Loucy (cell line): ENCODE results near the gene GPR55.

ENCODE experiments used
- H2AFZ ChIP-seq: fragments of 200-600 bp; sonication (generic); 2 replicates; pipeline ENCODE4 v1.6.0; 2016; ENCODE audit warnings: antibody characterized with exemption, mild to moderate bottlenecking, low read length, moderate library complexity
- H3F3A ChIP-seq: fragments of 200-600 bp; 2 replicates; pipeline ENCODE4 v1.6.0; 2016; ENCODE audit warnings: antibody characterized with exemption, low read depth, mild to moderate bottlenecking
- H3K27me3 ChIP-seq: fragments of 200-600 bp; sonication (generic); 2 replicates; pipeline ENCODE4 v1.6.1; 2014; ENCODE audit warnings: low read length, mild to moderate bottlenecking; ENCODE audit not compliant: insufficient read depth, poor library complexity, severe bottlenecking
- H3K36me3 ChIP-seq: fragments of 200-600 bp; sonication (generic); 2 replicates; pipeline ENCODE4 v1.6.1; 2016; ENCODE audit warnings: low read length; ENCODE audit not compliant: insufficient read depth
- H3K4me1 ChIP-seq: fragments of 200-600 bp; sonication (generic); 2 replicates; pipeline ENCODE4 v1.5.1; 2014; ENCODE audit warnings: low read length, mild to moderate bottlenecking; ENCODE audit not compliant: insufficient read depth, poor library complexity, severe bottlenecking
- H3K4me2 ChIP-seq: fragments of 200-600 bp; sonication (generic); 2 replicates; pipeline ENCODE4 v1.6.0; 2014; ENCODE audit warnings: antibody characterized with exemption, low read length, low read depth, mild to moderate bottlenecking; ENCODE audit not compliant: poor library complexity, severe bottlenecking
- H3K4me3 ChIP-seq: fragments of 200-600 bp; sonication (generic); 2 replicates; pipeline ENCODE4 v1.5.1; 2014; ENCODE audit warnings: low read length, mild to moderate bottlenecking, mixed read lengths; ENCODE audit not compliant: poor library complexity, severe bottlenecking
- H3K79me2 ChIP-seq: fragments of 200-600 bp; sonication (generic); 2 replicates; pipeline ENCODE4 v1.6.1; 2014; ENCODE audit warnings: low read length; ENCODE audit not compliant: insufficient read depth
- H3K9ac ChIP-seq: fragments of 200-600 bp; sonication (generic); 2 replicates; pipeline ENCODE4 v1.6.0; 2014; ENCODE audit warnings: mild to moderate bottlenecking, low read depth, low read length, moderate library complexity; ENCODE audit not compliant: poor library complexity, severe bottlenecking
- H3K9me2 ChIP-seq: fragments of 200-600 bp; sonication (generic); replicated peaks from 2 replicates; pipeline ENCODE4 v1.6.1; 2016; ENCODE audit warnings: low read depth, low read length, mixed read lengths
- H3K9me3 ChIP-seq: fragments of 200-600 bp; sonication (generic); 2 replicates; pipeline ENCODE4 v1.6.1; 2014; ENCODE audit warnings: mild to moderate bottlenecking, antibody characterized with exemption, low read length, low read depth; ENCODE audit not compliant: insufficient read depth
- H4K20me1 ChIP-seq: fragments of 200-600 bp; sonication (generic); 2 replicates; pipeline ENCODE4 v1.6.0; 2014; ENCODE audit warnings: antibody characterized with exemption, low read length, mild to moderate bottlenecking; ENCODE audit not compliant: insufficient read depth, poor library complexity, severe bottlenecking
- EZH2phosphoT487 ChIP-seq: fragments of 200-600 bp; IDR thresholded peaks from 2 replicates; pipeline ENCODE4 v1.6.1; 2018; ENCODE audit warnings: antibody characterized with exemption, mild to moderate bottlenecking, moderate library complexity, borderline replicate concordance
- TF ChIP-seq, protein P1 (sequence below): fragments of 200-600 bp; sonication (generic); conservative IDR thresholded peaks from 2 replicates; pipeline ENCODE4 v1.5.1; 2014; ENCODE audit warnings: mild to moderate bottlenecking, antibody characterized with exemption, low read length

Gene GPR55

DNA sequence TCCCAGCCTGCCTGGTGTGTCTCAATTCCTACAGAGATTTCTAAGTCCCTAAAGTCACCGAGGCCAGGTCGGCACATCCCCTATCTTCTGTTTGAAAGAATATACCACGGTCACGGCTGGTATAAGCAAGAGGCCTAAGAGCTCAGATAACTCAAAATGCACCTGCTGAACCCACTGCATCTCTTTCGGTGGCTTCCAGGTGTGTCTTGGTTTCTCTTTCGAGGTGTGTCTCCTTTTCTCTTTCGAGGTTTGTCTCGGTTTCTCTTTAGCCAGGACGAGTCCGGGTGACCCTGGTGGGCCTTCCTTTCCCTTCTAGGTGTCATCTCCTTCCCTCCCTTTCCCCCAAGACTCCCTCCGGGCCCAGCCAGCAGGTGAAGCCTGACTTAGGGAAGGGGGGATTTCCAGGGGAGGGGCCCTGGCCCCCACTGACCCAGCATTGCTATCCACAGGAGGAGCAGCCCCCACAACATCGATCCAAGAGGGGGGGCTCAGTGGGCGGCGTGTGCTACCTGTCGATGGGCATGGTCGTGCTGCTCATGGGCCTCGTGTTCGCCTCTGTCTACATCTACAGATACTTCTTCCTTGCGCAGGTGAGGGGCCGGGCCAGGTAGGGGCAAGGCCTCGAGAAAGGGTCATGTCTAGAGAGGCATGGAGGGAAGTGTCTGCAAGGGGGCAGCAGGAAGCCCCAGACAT is 51.9 kb downstream of the GPR55 start:
- H3K9ac ChIP-seq, result no peak overlapping the region
- H3K4me1 ChIP-seq, result peaks cover 35% of the 10 kb centered on the region
- no peak overlapping the region for H3K4me3 ChIP-seq
- no peak overlapping the region for H2AFZ ChIP-seq
- H3K4me2 ChIP-seq, result no peak overlapping the region
- H3K9me3 ChIP-seq, result no peaks in the 10 kb centered on the region
- H3K27me3 ChIP-seq, result no peaks in the 10 kb centered on the region
- H3F3A ChIP-seq, result no peaks in the 10 kb centered on the region
- peaks cover 61% of the 10 kb centered on the region for H3K79me2 ChIP-seq
- H4K20me1 ChIP-seq, result peaks cover 45% of the 10 kb centered on the region
- H3K36me3 ChIP-seq, result peaks cover 45% of the 10 kb centered on the region; the same call in 1 of the 2 replicates
- no peaks in the 10 kb centered on the region for H3K9me2 ChIP-seq
- no peak for TF ChIP-seq EZH2phosphoT487
- TF ChIP-seq, protein P1, sequence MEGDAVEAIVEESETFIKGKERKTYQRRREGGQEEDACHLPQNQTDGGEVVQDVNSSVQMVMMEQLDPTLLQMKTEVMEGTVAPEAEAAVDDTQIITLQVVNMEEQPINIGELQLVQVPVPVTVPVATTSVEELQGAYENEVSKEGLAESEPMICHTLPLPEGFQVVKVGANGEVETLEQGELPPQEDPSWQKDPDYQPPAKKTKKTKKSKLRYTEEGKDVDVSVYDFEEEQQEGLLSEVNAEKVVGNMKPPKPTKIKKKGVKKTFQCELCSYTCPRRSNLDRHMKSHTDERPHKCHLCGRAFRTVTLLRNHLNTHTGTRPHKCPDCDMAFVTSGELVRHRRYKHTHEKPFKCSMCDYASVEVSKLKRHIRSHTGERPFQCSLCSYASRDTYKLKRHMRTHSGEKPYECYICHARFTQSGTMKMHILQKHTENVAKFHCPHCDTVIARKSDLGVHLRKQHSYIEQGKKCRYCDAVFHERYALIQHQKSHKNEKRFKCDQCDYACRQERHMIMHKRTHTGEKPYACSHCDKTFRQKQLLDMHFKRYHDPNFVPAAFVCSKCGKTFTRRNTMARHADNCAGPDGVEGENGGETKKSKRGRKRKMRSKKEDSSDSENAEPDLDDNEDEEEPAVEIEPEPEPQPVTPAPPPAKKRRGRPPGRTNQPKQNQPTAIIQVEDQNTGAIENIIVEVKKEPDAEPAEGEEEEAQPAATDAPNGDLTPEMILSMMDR, result no peak

DNA sequence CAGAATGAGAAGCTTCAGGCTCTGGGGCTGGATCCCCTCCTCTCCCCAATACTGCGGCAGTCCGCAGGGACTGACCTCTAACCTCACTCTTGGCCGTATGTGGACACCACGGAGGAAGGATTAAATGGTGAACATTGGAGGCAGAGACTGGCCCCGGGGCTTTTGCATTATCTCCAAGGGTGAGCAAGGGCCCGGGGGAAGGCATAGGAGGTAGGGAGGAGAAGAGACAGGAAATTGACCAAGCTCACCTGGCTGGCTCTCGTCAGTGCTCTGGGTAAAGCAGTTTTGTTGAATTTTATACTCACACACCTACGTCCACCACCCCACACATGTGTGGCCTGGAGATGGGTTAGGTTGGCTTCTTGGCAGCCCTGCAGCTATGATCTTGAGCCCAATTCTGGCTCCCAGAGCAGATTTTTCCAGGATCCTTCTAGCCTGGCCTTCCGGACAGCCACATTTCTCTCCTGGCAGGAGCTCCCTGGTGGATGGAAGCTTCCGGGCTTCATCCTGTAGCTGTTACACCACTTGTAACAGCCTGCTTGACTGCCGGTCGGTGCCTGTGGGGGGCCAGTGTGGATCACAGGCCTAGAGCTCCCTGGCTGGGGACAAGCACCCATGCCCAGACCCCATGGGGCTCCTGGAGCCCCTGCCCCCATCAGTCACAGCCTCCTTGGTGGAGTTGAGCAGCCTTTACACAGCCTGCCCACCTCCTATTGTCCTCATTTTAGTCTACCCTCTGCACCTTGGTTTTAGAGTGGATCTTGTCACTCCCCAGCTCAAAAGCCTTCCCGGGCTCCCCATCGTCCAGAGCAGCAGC is 52.7 kb downstream of the GPR55 start:
- no peak overlapping the region for H3K4me2 ChIP-seq
- no peak overlapping the region for H2AFZ ChIP-seq
- no peaks in the 10 kb centered on the region for H3K9me3 ChIP-seq
- H3F3A ChIP-seq, result no peaks in the 10 kb centered on the region
- no peak overlapping the region for H3K4me3 ChIP-seq
- peaks cover 38% of the 10 kb centered on the region for H3K4me1 ChIP-seq
- TF ChIP-seq, protein P1, result no peak
- TF ChIP-seq EZH2phosphoT487, result no peak
- H3K9me2 ChIP-seq, result no peaks in the 10 kb centered on the region
- H3K27me3 ChIP-seq, result no peaks in the 10 kb centered on the region
- H3K9ac ChIP-seq, result no peak overlapping the region
- H3K36me3 ChIP-seq, result peaks cover 37% of the 10 kb centered on the region; the same call in 1 of the 2 replicates
- H3K79me2 ChIP-seq, result peaks cover 68% of the 10 kb centered on the region
- peaks cover 49% of the 10 kb centered on the region for H4K20me1 ChIP-seq

DNA sequence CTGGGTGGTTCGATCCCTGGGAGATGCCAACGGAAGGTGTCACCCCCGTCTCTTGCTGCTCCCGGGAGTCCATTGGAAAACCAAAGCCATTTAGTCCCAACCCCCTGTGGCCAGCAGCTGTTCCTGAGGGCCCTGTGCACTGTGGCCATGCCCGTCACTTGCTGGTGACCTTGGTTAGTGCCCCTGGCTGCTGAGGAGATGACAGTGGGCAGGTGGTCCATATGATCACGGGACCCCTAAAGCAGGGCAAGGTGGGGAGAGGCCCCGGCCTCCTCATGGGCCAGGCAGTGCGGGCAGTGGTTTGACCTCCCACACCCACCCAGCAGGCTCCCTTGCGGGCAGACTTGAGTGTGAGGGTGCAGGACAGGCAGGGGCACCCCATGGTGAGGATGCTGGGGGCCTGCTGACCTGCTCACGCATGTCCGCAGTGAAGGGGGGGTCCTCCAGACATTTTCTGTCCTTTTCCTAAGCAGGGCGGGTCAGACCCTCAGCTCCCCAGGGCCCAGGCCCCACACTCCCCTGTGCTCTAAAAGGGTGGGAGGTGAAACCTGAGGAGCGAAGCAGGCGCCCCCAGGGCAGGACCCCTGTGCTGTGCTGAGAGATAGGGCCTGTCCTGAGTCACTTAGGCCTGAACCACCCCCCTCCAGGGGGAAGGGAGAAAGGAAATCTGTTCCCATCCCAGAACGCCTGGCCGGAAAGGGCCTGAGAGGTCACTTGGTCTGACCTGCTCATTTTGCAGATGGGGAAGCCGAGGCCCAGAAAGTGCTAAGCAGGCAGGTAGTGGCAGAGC is 53.5 kb downstream of the GPR55 start:
- Histone ChIP-seq H3K9me3 (no peaks in the 10 kb centered on the region), H3K4me2 (no peak overlapping the region), H3K27me3 (no peaks in the 10 kb centered on the region), H3K79me2 (peaks cover 76% of the 10 kb centered on the region), H3K4me1 (peaks cover 44% of the 10 kb centered on the region), H2AFZ (no peak overlapping the region), H3K9ac (no peak overlapping the region), H3K4me3 (no peak overlapping the region), H3K36me3 (peaks cover 29% of the 10 kb centered on the region; the same call in 1 of the 2 replicates), H3F3A (0 out of 2 replicates have a peak, but pooled peaks cover 5% of the 10 kb centered on the region), H3K9me2 (no peaks in the 10 kb centered on the region), H4K20me1 (peaks cover 49% of the 10 kb centered on the region)
- no peak for TF ChIP-seq EZH2phosphoT487
- TF ChIP-seq, protein P1, result no peak
